Measurements from ENCODE around the gene ENPP6. TPM values are rescaled to one million over a fixed set of nuclear protein-coding genes. Genes with fewer than 3 reads are reported as not detected.

Gene ENPP6
- total RNA-seq, 4 donors from 2014 or later = 0.97 TPM; not detected in 3

DNA sequence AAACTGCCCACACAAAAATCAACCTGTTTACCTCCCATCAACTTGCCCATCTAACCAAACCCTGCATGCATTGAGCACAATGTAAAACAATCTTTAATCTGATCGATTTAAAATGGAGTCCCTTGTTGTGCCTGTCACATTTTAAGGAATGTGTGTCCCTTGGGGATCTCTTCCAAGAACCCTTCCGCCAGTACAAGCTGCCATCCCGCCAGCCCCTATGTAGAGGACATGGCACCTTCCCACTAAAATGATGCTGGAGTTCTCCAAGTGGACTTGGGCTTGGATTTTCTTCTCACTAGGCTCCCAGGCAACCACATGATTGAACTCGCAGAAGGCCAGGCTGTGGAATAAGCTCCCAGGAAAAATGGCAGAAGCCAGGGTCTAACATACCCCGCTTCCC lies 45.8 kb upstream of the ENPP6 start:
- TF ChIP-seq POLR2A (IDR thresholded peaks at IDR 0.05) = no peak
- TF ChIP-seq, protein P1, sequence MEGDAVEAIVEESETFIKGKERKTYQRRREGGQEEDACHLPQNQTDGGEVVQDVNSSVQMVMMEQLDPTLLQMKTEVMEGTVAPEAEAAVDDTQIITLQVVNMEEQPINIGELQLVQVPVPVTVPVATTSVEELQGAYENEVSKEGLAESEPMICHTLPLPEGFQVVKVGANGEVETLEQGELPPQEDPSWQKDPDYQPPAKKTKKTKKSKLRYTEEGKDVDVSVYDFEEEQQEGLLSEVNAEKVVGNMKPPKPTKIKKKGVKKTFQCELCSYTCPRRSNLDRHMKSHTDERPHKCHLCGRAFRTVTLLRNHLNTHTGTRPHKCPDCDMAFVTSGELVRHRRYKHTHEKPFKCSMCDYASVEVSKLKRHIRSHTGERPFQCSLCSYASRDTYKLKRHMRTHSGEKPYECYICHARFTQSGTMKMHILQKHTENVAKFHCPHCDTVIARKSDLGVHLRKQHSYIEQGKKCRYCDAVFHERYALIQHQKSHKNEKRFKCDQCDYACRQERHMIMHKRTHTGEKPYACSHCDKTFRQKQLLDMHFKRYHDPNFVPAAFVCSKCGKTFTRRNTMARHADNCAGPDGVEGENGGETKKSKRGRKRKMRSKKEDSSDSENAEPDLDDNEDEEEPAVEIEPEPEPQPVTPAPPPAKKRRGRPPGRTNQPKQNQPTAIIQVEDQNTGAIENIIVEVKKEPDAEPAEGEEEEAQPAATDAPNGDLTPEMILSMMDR (IDR thresholded peaks at IDR 0.05) = no peak
- Histone ChIP-seq H3K9me3 (no peaks in the 10 kb centered on the region), H3K4me3 (no peak overlapping the region), H3K27ac (no peak overlapping the region), H3K27me3 (no peaks in the 10 kb centered on the region), H3K4me1 (no peaks in the 10 kb centered on the region), H3K36me3 (no peaks in the 10 kb centered on the region)
- DNase-seq = no peak
- intact Hi-C loops (cut with DNase I; ENCODE audit: low total_unique reads) = no loop called here

DNA sequence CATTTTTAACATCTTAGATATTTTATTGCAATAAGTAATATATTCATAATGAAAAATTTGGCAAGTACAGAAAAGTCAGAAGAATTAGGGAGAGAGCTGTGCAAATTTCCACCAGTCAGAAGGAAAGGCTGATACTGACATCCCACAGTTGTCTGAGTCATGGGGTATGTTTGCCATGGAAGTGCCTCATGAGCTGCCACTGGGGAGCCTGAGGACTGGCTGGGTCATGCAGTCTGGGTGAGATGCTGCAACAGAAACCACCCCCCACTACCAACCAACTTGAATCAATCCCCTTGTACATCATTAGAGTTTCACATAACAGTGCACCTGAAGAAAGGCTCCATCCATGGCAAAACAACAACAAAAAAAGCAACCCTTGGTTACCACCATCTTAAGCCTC lies 45.2 kb upstream of the ENPP6 start:
- Histone ChIP-seq H3K36me3 (no peaks in the 10 kb centered on the region), H3K27me3 (no peaks in the 10 kb centered on the region), H3K4me1 (no peaks in the 10 kb centered on the region), H3K27ac (no peak overlapping the region), H3K9me3 (no peaks in the 10 kb centered on the region), H3K4me3 (no peak overlapping the region)
- DNase-seq = no peak
- TF ChIP-seq POLR2A (IDR thresholded peaks at IDR 0.05) = no peak
- TF ChIP-seq, protein P1 (IDR thresholded peaks at IDR 0.05) = no peak
- intact Hi-C loops (cut with DNase I; ENCODE audit: low total_unique reads) = no loop called here

DNA sequence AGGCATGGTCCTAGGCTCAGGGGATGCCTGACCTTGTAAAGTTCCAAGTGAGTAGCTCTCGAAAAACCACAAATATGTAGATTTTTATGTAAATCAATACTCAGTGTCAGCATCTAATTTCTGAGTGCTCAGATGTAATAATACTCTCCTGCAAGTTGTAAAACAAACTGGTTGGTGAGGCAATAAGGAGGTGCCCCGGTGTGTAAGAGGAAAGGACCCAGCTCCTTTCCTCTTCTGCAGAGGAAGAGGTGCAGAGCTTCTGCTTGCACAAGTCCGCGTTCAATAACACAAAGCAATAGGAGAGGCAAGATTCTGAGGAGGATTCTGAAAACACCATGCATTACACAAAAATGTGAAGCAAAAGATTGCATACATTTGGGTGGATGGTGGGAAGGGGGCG lies 43.6 kb upstream of the ENPP6 start:
- TF ChIP-seq, protein P1 (IDR thresholded peaks at IDR 0.05) = no peak
- no peak for TF ChIP-seq POLR2A (IDR thresholded peaks at IDR 0.05)
- no peak overlapping the region for H3K27ac ChIP-seq
- no peaks in the 10 kb centered on the region for H3K4me1 ChIP-seq
- H3K27me3 ChIP-seq = no peaks in the 10 kb centered on the region
- no peak overlapping the region for H3K4me3 ChIP-seq
- DNase-seq = no peak
- no peaks in the 10 kb centered on the region for H3K9me3 ChIP-seq
- intact Hi-C loops (cut with DNase I; ENCODE audit: low total_unique reads) = no loop called here
- H3K36me3 ChIP-seq = no peaks in the 10 kb centered on the region

DNA sequence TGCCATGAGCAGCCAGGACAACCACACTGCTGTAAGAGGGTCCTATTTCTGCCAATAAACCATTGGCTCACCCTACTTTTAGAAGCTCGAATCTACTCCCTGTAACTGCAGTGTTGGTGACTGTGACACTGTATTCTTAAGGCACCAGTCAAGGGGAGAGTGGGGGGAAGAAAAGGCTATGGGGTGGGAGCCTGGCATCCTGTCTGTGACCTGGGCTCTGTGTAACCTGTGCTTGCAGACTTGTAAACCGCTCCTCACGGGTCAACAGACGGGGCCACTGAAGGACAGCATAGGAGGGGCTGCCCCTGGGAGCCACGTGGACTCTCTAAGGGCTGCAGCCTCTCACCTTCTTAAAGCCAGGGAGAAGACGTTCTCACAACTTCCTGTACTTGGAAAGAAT lies 42.2 kb upstream of the ENPP6 start:
- H3K36me3 ChIP-seq = no peaks in the 10 kb centered on the region
- no peaks in the 10 kb centered on the region for H3K27me3 ChIP-seq
- H3K4me3 ChIP-seq = no peak overlapping the region
- no peak for TF ChIP-seq POLR2A (IDR thresholded peaks at IDR 0.05)
- TF ChIP-seq, protein P1 (IDR thresholded peaks at IDR 0.05) = no peak
- H3K4me1 ChIP-seq = no peaks in the 10 kb centered on the region
- no peaks in the 10 kb centered on the region for H3K9me3 ChIP-seq
- H3K27ac ChIP-seq = no peak overlapping the region
- intact Hi-C loops (cut with DNase I; ENCODE audit: low total_unique reads) = no loop called here
- DNase-seq = no peak

DNA sequence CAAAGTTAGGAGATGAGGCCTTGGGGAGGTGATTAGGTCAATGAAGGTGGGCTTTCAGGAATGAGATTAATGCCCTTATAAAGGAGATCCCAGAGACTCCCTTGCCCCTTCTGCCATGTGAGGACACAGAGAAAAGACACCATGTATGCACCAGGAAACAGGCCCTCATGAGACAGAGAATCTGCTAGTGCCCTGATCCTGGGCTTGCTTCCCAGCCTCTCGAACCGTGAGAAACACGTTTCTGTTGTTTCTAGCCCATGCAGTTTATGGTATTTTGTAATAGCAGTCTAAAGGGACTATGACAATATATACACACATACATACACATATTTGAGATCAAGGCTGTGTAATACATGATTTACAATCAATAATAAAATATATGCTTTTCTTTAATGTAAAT lies 41.4 kb upstream of the ENPP6 start:
- H3K4me3 ChIP-seq = no peak overlapping the region
- H3K4me1 ChIP-seq = no peaks in the 10 kb centered on the region
- intact Hi-C loops (cut with DNase I; ENCODE audit: low total_unique reads) = no loop called here
- no peak for DNase-seq
- no peaks in the 10 kb centered on the region for H3K36me3 ChIP-seq
- H3K27ac ChIP-seq = no peak overlapping the region
- H3K27me3 ChIP-seq = no peaks in the 10 kb centered on the region
- H3K9me3 ChIP-seq = no peaks in the 10 kb centered on the region
- no peak for TF ChIP-seq POLR2A (IDR thresholded peaks at IDR 0.05)
- TF ChIP-seq, protein P1 (IDR thresholded peaks at IDR 0.05) = no peak

Measured in uterus (tissue), 4 donors.